ENCODE results near the gene GLT8D2.

Gene GLT8D2

DNA sequence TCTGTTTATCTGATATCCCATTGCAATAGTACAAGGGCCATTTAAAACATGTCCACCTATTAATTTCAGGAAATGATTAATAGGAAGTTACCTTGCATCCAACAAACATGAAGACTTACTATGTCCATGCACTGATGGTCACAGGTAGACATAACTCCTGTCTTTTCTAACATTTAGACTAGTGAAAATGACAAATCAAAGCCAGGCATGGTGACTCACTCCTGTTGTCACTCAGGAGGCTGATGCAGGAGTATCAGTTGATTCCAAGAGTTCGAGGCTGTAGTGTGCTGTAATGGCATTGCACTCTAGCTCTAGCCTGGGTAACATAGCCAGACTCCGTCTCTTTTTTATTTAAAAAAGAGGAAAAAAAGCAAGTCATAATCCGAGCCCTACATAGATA, 105.0 kb downstream of the GLT8D2 start:
- no peak for DNase-seq
